WTC11 (cell line): ENCODE measurements around the gene JADE3. TPM values are rescaled to one million over a fixed set of nuclear protein-coding genes. Genes with fewer than 3 reads are reported as not detected.

Experiments used
- ATAC-seq: fragments of 200-7000 bp; cut with Tn5 transposase; 2 replicates; pipeline ENCODE4 v1.10.0; 2021; ENCODE audit warnings: mild to moderate bottlenecking, moderate library complexity
- CTCF ChIA-PET: fragments of 300-600 bp; sonication (Branson Sonifier 250); formaldehyde crosslinking; loops from one replicate; lab custom pipeline; 2021; ENCODE audit warnings: antibody characterized with exemption; lab: Charles Lee
- POLR2A ChIA-PET: fragments of 350-600 bp; sonication (Branson Sonifier 250); formaldehyde crosslinking; loops from one replicate; lab custom pipeline; 2021; ENCODE audit warnings: antibody characterized with exemption; lab: Charles Lee
- DNase-seq: peaks from one replicate; pipeline ENCODE4 v3.0.0; 2021; ENCODE audit warnings: low spot score
- H3K27ac Mint-ChIP-seq: 2 replicates; pipeline ENCODE4 v1.8.0; 2021; ENCODE audit warnings: mixed read lengths
- H3K27me3 Mint-ChIP-seq: 2 replicates; pipeline ENCODE4 v1.8.0; 2021; ENCODE audit warnings: low read depth, mild to moderate bottlenecking, moderate library complexity, mixed read lengths
- H3K36me3 Mint-ChIP-seq: 2 replicates; pipeline ENCODE4 v1.8.0; 2021; ENCODE audit warnings: mixed read lengths
- H3K4me1 Mint-ChIP-seq: 2 replicates; pipeline ENCODE4 v1.8.0; 2022; ENCODE audit warnings: mixed read lengths
- H3K4me3 Mint-ChIP-seq: 2 replicates; pipeline ENCODE4 v1.8.0; 2021; ENCODE audit warnings: mild to moderate bottlenecking, moderate library complexity, mixed read lengths
- H3K9me3 Mint-ChIP-seq: 2 replicates; pipeline ENCODE4 v1.8.0; 2021; ENCODE audit warnings: mixed read lengths
- CREB1 ChIP-seq: sonication (generic); formaldehyde crosslinking; IDR thresholded peaks from 2 replicates; pipeline ENCODE4 v1.8.0; 2023; ENCODE audit warnings: mild to moderate bottlenecking, missing genetic modification reagents
- FOXJ3 ChIP-seq: sonication (generic); formaldehyde crosslinking; IDR thresholded peaks from 2 replicates; pipeline ENCODE4 v1.9.0; 2021; ENCODE audit warnings: missing genetic modification reagents, mild to moderate bottlenecking, borderline replicate concordance
- FOXK1 ChIP-seq: sonication (generic); formaldehyde crosslinking; IDR thresholded peaks from 2 replicates; pipeline ENCODE4 v1.8.0; 2022; ENCODE audit warnings: mild to moderate bottlenecking, moderate library complexity, missing genetic modification reagents
- NFYB ChIP-seq: sonication (generic); formaldehyde crosslinking; conservative IDR thresholded peaks from 2 replicates; pipeline ENCODE4 v1.8.0; 2022; ENCODE audit warnings: low read depth, missing genetic modification reagents
- OVOL2 ChIP-seq: fragments of 250-450 bp; sonication (Bioruptor Pico); IDR thresholded peaks from 2 replicates; pipeline ENCODE4 v1.9.0; 2021; ENCODE audit warnings: mild to moderate bottlenecking, borderline replicate concordance
- SMAD4 ChIP-seq: sonication (generic); formaldehyde crosslinking; IDR thresholded peaks from 2 replicates; pipeline ENCODE4 v1.8.0; 2022; ENCODE audit warnings: mild to moderate bottlenecking, missing genetic modification reagents
- TEAD1 ChIP-seq: sonication (generic); formaldehyde crosslinking; IDR thresholded peaks from 2 replicates; pipeline ENCODE4 v1.8.0; 2022; ENCODE audit warnings: mild to moderate bottlenecking, missing genetic modification reagents
- TEAD4 ChIP-seq: sonication (generic); formaldehyde crosslinking; IDR thresholded peaks from 2 replicates; pipeline ENCODE4 v1.8.0; 2022; ENCODE audit warnings: mild to moderate bottlenecking, missing genetic modification reagents
- ZBTB21 ChIP-seq: sonication (generic); formaldehyde crosslinking; IDR thresholded peaks from 2 replicates; pipeline ENCODE4 v1.8.1; 2023; ENCODE audit warnings: mild to moderate bottlenecking, missing genetic modification reagents, borderline replicate concordance
- ZNF138 ChIP-seq: sonication (generic); formaldehyde crosslinking; conservative IDR thresholded peaks from 2 replicates; pipeline ENCODE4 v1.8.1; 2022; ENCODE audit warnings: mild to moderate bottlenecking, moderate library complexity, missing genetic modification reagents
- ZNF423 ChIP-seq: fragments of 250-450 bp; sonication (Bioruptor Pico); IDR thresholded peaks from 2 replicates; pipeline ENCODE4 v2.1.2; 2022; ENCODE audit warnings: mild to moderate bottlenecking, moderate library complexity
- total RNA-seq: library from RNA; stranded (reverse); gene quantifications from 3 replicates; pipeline ENCODE4 v1.2.3, GENCODE V29; 2021
- TF ChIP-seq, protein P1 (sequence below): fragments of 250-450 bp; sonication (Bioruptor Pico); IDR thresholded peaks from 2 replicates; pipeline ENCODE4 v1.9.0; 2021; ENCODE audit warnings: mild to moderate bottlenecking
- TF ChIP-seq, protein P2 (sequence below): sonication (generic); formaldehyde crosslinking; IDR thresholded peaks from 2 replicates; pipeline ENCODE4 v1.8.1; 2023; ENCODE audit warnings: mild to moderate bottlenecking, missing genetic modification reagents
- TF ChIP-seq, protein P3 (sequence below): sonication (generic); formaldehyde crosslinking; IDR thresholded peaks from 2 replicates; pipeline ENCODE4 v1.8.1; 2022; ENCODE audit warnings: mild to moderate bottlenecking, missing genetic modification reagents, moderate library complexity, borderline replicate concordance
- TF ChIP-seq, protein P4 (sequence below): sonication (generic); formaldehyde crosslinking; IDR thresholded peaks from 2 replicates; pipeline ENCODE4 v1.8.1; 2023; ENCODE audit warnings: mild to moderate bottlenecking, moderate library complexity, missing genetic modification reagents
- TF ChIP-seq, protein P5 (sequence below): sonication (generic); formaldehyde crosslinking; IDR thresholded peaks from 2 replicates; pipeline ENCODE4 v1.8.1; 2022; ENCODE audit warnings: mild to moderate bottlenecking, moderate library complexity, missing genetic modification reagents
- TF ChIP-seq, protein P6 (sequence below): sonication (generic); formaldehyde crosslinking; IDR thresholded peaks from 2 replicates; pipeline ENCODE4 v1.8.1; 2023; ENCODE audit warnings: mild to moderate bottlenecking, missing genetic modification reagents
- TF ChIP-seq, protein P7 (sequence below): sonication (generic); formaldehyde crosslinking; IDR thresholded peaks from 2 replicates; pipeline ENCODE4 v1.8.0; 2022; ENCODE audit warnings: mild to moderate bottlenecking, missing genetic modification reagents
- TF ChIP-seq, protein P8 (sequence below): fragments of 250-450 bp; sonication (Bioruptor Pico); IDR thresholded peaks from 2 replicates; pipeline ENCODE4 v2.1.2; 2022; ENCODE audit warnings: mild to moderate bottlenecking, moderate library complexity

JADE3 gene
- total RNA-seq, 1 experiment from 2014 or later = 19.2 TPM

DNA sequence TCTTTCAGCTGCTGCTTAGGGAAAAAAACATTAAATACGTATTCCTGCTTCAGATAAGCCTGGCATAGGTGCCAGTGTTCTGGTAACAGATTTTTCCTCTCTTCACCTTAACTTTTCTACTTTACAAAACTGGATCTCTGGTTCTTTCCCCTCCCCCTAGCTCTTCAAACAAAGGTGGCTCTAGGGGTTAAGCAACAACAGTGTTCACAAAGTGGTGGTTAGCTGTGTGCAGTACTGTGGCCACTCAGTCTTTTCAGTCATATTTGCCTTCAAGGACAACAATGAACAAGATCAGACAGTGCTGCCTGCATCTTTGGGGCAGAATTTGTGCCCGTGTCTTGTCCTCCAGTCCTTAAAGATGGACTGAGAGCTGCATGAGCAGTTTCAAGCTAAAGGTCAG is 151.0 kb downstream of the JADE3 start:
- CTCF ChIA-PET = interaction anchor here (0.6 kb wide), 1 partner anchor 250 kb away, joined by 3 read pairs; no protein-coding TSS in a partner anchor

DNA sequence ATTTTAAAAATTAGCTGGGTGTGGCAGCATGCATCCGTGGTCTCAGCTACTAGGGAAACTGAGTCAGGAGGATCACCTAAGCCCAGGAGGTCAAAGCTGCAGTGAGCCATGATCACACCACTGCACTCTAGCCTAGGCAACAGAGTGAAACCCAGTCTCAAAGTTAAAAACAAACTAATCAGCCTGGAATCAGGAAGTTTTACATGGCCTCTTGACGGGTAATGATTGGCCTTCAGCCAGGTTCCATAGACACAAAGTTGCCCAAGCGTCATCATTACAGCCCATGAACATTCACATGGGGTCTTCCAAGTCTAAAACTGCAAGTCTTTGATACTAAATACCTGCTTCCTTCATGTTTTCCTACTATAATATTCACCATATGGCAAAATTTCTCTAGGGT is 156.0 kb downstream of the JADE3 start:
- H3K4me1 Mint-ChIP-seq = no peaks in the 10 kb centered on the region
- H3K4me3 Mint-ChIP-seq = no peak overlapping the region
- TF ChIP-seq, protein P1, sequence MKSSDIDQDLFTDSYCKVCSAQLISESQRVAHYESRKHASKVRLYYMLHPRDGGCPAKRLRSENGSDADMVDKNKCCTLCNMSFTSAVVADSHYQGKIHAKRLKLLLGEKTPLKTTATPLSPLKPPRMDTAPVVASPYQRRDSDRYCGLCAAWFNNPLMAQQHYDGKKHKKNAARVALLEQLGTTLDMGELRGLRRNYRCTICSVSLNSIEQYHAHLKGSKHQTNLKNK = no peak
- TF ChIP-seq, protein P2, sequence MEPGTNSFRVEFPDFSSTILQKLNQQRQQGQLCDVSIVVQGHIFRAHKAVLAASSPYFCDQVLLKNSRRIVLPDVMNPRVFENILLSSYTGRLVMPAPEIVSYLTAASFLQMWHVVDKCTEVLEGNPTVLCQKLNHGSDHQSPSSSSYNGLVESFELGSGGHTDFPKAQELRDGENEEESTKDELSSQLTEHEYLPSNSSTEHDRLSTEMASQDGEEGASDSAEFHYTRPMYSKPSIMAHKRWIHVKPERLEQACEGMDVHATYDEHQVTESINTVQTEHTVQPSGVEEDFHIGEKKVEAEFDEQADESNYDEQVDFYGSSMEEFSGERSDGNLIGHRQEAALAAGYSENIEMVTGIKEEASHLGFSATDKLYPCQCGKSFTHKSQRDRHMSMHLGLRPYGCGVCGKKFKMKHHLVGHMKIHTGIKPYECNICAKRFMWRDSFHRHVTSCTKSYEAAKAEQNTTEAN (CRISPR knock-in tag) = no peak
- TF ChIP-seq ZNF423 (no peak), OVOL2 (no peak)
- TF ChIP-seq, protein P3, sequence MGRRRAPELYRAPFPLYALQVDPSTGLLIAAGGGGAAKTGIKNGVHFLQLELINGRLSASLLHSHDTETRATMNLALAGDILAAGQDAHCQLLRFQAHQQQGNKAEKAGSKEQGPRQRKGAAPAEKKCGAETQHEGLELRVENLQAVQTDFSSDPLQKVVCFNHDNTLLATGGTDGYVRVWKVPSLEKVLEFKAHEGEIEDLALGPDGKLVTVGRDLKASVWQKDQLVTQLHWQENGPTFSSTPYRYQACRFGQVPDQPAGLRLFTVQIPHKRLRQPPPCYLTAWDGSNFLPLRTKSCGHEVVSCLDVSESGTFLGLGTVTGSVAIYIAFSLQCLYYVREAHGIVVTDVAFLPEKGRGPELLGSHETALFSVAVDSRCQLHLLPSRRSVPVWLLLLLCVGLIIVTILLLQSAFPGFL (CRISPR knock-in tag) = no peak
- no peaks in the 10 kb centered on the region for H3K36me3 Mint-ChIP-seq
- H3K9me3 Mint-ChIP-seq = no peaks in the 10 kb centered on the region
- no peak overlapping the region for H3K27ac Mint-ChIP-seq
- CTCF ChIA-PET = no interaction called here
- DNase-seq (no peak), ATAC-seq (no peak)
- POLR2A ChIA-PET = no interaction called here
- no peaks in the 10 kb centered on the region for H3K27me3 Mint-ChIP-seq

More for the DNA sequence above, 151.0 kb downstream of the JADE3 start:
- no peak overlapping the region for H3K4me3 Mint-ChIP-seq
- no peak overlapping the region for H3K27ac Mint-ChIP-seq
- H3K27me3 Mint-ChIP-seq = no peaks in the 10 kb centered on the region
- ATAC-seq (no peak), DNase-seq (no peak)
- H3K9me3 Mint-ChIP-seq = no peaks in the 10 kb centered on the region
- TF ChIP-seq, protein P4, sequence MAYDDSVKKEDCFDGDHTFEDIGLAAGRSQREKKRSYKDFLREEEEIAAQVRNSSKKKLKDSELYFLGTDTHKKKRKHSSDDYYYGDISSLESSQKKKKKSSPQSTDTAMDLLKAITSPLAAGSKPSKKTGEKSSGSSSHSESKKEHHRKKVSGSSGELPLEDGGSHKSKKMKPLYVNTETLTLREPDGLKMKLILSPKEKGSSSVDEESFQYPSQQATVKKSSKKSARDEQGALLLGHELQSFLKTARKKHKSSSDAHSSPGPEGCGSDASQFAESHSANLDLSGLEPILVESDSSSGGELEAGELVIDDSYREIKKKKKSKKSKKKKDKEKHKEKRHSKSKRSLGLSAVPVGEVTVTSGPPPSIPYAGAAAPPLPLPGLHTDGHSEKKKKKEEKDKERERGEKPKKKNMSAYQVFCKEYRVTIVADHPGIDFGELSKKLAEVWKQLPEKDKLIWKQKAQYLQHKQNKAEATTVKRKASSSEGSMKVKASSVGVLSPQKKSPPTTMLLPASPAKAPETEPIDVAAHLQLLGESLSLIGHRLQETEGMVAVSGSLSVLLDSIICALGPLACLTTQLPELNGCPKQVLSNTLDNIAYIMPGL (CRISPR knock-in tag) = no peak
- TF ChIP-seq, protein P5, sequence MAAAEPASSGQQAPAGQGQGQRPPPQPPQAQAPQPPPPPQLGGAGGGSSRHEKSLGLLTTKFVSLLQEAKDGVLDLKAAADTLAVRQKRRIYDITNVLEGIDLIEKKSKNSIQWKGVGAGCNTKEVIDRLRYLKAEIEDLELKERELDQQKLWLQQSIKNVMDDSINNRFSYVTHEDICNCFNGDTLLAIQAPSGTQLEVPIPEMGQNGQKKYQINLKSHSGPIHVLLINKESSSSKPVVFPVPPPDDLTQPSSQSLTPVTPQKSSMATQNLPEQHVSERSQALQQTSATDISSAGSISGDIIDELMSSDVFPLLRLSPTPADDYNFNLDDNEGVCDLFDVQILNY (CRISPR knock-in tag) = no peak
- TF ChIP-seq CREB1 (CRISPR knock-in tag) (no peak), ZNF423 (no peak), FOXK1 (CRISPR knock-in tag) (no peak), ZBTB21 (CRISPR knock-in tag) (no peak), TEAD1 (CRISPR knock-in tag) (no peak), FOXJ3 (CRISPR knock-in tag) (no peak), SMAD4 (CRISPR knock-in tag) (no peak), ZNF138 (CRISPR knock-in tag) (no peak), NFYB (no peak), TEAD4 (CRISPR knock-in tag) (no peak)
- TF ChIP-seq, protein P6, sequence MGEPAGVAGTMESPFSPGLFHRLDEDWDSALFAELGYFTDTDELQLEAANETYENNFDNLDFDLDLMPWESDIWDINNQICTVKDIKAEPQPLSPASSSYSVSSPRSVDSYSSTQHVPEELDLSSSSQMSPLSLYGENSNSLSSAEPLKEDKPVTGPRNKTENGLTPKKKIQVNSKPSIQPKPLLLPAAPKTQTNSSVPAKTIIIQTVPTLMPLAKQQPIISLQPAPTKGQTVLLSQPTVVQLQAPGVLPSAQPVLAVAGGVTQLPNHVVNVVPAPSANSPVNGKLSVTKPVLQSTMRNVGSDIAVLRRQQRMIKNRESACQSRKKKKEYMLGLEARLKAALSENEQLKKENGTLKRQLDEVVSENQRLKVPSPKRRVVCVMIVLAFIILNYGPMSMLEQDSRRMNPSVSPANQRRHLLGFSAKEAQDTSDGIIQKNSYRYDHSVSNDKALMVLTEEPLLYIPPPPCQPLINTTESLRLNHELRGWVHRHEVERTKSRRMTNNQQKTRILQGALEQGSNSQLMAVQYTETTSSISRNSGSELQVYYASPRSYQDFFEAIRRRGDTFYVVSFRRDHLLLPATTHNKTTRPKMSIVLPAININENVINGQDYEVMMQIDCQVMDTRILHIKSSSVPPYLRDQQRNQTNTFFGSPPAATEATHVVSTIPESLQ = no peak
- TF ChIP-seq, protein P1 = no peak
- TF ChIP-seq, protein P7, sequence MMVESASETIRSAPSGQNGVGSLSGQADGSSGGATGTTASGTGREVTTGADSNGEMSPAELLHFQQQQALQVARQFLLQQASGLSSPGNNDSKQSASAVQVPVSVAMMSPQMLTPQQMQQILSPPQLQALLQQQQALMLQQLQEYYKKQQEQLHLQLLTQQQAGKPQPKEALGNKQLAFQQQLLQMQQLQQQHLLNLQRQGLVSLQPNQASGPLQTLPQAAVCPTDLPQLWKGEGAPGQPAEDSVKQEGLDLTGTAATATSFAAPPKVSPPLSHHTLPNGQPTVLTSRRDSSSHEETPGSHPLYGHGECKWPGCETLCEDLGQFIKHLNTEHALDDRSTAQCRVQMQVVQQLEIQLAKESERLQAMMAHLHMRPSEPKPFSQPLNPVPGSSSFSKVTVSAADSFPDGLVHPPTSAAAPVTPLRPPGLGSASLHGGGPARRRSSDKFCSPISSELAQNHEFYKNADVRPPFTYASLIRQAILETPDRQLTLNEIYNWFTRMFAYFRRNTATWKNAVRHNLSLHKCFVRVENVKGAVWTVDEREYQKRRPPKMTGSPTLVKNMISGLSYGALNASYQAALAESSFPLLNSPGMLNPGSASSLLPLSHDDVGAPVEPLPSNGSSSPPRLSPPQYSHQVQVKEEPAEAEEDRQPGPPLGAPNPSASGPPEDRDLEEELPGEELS (CRISPR knock-in tag) = no peak
- TF ChIP-seq, protein P8, sequence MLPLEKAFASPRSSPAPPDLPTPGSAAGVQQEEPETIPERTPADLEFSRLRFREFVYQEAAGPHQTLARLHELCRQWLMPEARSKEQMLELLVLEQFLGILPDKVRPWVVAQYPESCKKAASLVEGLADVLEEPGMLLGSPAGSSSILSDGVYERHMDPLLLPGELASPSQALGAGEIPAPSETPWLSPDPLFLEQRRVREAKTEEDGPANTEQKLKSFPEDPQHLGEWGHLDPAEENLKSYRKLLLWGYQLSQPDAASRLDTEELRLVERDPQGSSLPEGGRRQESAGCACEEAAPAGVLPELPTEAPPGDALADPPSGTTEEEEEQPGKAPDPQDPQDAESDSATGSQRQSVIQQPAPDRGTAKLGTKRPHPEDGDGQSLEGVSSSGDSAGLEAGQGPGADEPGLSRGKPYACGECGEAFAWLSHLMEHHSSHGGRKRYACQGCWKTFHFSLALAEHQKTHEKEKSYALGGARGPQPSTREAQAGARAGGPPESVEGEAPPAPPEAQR (CRISPR knock-in tag) = no peak
- POLR2A ChIA-PET = no interaction called here
- H3K36me3 Mint-ChIP-seq = no peaks in the 10 kb centered on the region
- H3K4me1 Mint-ChIP-seq = no peaks in the 10 kb centered on the region
